GM18498 (cell line): ENCODE data around the gene PTPN13.

Experiments
- ATAC-seq: cut with Tn5 transposase; IDR thresholded peaks from one replicate; pipeline ENCODE4 v1.9.1; 2021; ENCODE audit warnings: mild to moderate bottlenecking, moderate library complexity; ENCODE audit not compliant: unreplicated experiment

PTPN13 gene

GRCh38 chr4:86853209-86853608 lies 259.1 kb downstream of the PTPN13 start:
- ATAC-seq, result no peak

GRCh38 chr4:86855572-86855971 lies 261.5 kb downstream of the PTPN13 start:
- ATAC-seq, result no peak

DNA sequence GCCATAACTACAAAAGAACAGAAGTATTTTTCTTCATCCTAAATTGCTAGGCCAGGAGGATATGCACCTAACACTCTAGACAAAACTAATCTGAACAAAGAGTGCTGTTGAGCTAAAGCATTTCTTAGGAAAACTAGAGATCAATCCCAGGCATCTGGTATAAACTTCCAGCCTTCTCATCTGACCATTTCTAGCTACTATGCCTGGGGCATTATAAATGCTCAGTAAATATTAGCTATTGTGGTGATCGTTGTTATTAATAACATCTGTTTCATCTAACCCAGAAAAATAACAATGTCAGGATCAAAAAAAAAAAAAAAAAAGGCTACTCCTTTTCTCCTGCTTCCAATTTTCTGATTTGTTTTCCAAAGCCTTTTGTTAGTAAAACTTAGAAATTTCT lies 262.8 kb downstream of the PTPN13 start:
- ATAC-seq, result no peak

GRCh38 chr4:86857341-86858052 lies 263.4 kb downstream of the PTPN13 start:
- no peak for ATAC-seq
